Skeletal muscle tissue (tissue), 4 donors: ENCODE data around the gene CCDC91. TPM values are rescaled to one million over a fixed set of nuclear protein-coding genes. Genes with fewer than 3 reads are reported as not detected.

ENCODE experiments used
- H3K27ac ChIP-seq: one replicate; pipeline ENCODE4 v1.7.0; 2013; ENCODE audit warnings: mild to moderate bottlenecking, low read depth, low read length, inconsistent platforms
- H3K27me3 ChIP-seq, 3 donors: one replicate each; pipeline ENCODE4 v1.7.0; 2013; ENCODE audit warnings: low read length in 3 of 3; ENCODE audit not compliant: control insufficient read depth in 3 of 3, insufficient read depth in 3 of 3
- H3K36me3 ChIP-seq, 3 donors: one replicate each; pipeline ENCODE4 v1.7.0; 2013; ENCODE audit warnings: low read length in 3 of 3; ENCODE audit not compliant: control insufficient read depth in 3 of 3, insufficient read depth in 3 of 3
- H3K4me1 ChIP-seq, 3 donors: one replicate each; pipeline ENCODE4 v1.7.0; 2013; ENCODE audit warnings: low read length in 3 of 3, mild to moderate bottlenecking in 3 of 3; ENCODE audit not compliant: control insufficient read depth in 3 of 3, insufficient read depth in 3 of 3
- H3K4me3 ChIP-seq, 3 donors: one replicate each; pipeline ENCODE4 v1.7.0; 2013; ENCODE audit warnings: low read length in 3 of 3
- H3K9ac ChIP-seq, 3 donors: one replicate each; pipeline ENCODE4 v1.7.0; 2013; ENCODE audit warnings: low read length in 3 of 3, mild to moderate bottlenecking in 3 of 3, moderate library complexity in 2 of 3, low read depth in 1 of 3
- H3K9me3 ChIP-seq, 3 donors: one replicate each; pipeline ENCODE4 v1.7.0; 2013; ENCODE audit warnings: low read length in 3 of 3; ENCODE audit not compliant: control insufficient read depth in 3 of 3
- total RNA-seq: library from RNA; depleted of rRNA; stranded (reverse); fragments of >200 nt; gene quantifications from one replicate; pipeline ENCODE4 v1.2.3, GENCODE V29; 2014
- donor health status: Osteomylitis.

The CCDC91 gene
- total RNA-seq, 1 donor from 2014 or later, result 32.9 TPM

DNA sequence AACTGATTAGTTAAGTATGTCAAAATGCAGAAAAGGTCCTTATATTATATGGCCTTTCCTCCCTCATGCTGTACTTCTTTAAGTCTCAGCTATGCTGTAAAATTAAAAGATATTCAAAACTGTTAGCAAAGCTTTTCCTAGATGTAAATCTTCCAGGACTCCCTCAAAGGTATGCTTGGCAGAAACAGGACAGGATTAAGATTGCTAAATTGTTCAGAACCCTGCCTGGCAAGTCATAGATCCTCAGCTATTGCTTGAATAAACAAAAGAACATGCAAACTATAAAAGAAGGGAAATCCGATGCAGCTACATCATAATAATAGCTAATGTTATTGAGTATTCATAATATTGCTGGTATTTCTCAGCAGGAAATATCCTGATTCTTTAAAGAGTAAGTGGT lies 322.6 kb downstream of the CCDC91 start:
- Histone ChIP-seq H3K4me3 (no peak overlapping the region), H3K9me3 (no peaks in the 10 kb centered on the region), H3K36me3 (no peaks in the 10 kb centered on the region), H3K27me3 (no peaks in the 10 kb centered on the region), H3K4me1 (no peaks in the 10 kb centered on the region), H3K27ac (no peak overlapping the region), H3K9ac (no peak overlapping the region)

DNA sequence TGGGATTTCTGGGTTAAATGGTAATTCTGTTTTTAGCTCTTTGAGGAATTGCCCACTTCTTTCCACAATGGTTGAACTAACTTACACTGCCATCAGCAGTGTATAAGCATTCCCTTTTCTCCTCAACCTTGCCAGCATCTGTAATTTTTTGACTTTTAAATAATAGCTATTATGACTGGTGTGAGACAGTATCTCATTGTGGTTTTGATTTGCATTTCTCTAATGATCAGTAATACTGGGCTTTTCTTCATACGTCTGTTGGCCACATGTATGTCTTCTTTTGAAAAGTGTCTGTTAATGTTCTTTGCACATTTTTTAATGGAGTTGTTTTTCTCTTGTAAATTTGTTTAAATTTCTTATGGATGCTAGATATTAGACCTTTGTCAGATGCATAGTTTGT lies 323.7 kb downstream of the CCDC91 start:
- Histone ChIP-seq H3K9ac (no peak overlapping the region), H3K4me1 (no peaks in the 10 kb centered on the region), H3K9me3 (no peaks in the 10 kb centered on the region), H3K36me3 (no peaks in the 10 kb centered on the region), H3K27me3 (no peaks in the 10 kb centered on the region), H3K4me3 (no peak overlapping the region), H3K27ac (no peak overlapping the region)

DNA sequence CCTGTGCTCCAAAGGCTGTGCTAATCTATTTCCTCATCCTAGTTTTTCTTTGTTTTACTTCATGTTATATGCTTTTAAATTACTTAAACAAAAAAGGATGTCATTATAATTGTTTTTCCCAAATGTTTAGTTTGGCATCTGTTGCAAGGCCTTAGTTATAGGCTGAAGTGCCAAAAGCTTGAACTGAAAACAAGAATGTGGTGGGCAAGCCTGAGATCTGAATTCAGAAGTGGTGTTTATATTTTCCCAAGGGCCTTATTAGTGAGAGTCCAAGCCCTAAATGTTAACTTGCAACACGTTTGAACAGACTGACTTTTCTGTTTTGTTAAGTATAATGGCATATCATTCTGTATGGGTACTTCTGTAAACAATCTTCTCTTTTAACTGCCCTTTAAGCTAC lies 326.8 kb downstream of the CCDC91 start:
- no peaks in the 10 kb centered on the region for H3K4me1 ChIP-seq
- no peaks in the 10 kb centered on the region for H3K36me3 ChIP-seq
- H3K27ac ChIP-seq, result no peak overlapping the region
- H3K9me3 ChIP-seq, result no peaks in the 10 kb centered on the region
- H3K9ac ChIP-seq, result no peak overlapping the region
- no peaks in the 10 kb centered on the region for H3K27me3 ChIP-seq
- H3K4me3 ChIP-seq, result no peak overlapping the region

DNA sequence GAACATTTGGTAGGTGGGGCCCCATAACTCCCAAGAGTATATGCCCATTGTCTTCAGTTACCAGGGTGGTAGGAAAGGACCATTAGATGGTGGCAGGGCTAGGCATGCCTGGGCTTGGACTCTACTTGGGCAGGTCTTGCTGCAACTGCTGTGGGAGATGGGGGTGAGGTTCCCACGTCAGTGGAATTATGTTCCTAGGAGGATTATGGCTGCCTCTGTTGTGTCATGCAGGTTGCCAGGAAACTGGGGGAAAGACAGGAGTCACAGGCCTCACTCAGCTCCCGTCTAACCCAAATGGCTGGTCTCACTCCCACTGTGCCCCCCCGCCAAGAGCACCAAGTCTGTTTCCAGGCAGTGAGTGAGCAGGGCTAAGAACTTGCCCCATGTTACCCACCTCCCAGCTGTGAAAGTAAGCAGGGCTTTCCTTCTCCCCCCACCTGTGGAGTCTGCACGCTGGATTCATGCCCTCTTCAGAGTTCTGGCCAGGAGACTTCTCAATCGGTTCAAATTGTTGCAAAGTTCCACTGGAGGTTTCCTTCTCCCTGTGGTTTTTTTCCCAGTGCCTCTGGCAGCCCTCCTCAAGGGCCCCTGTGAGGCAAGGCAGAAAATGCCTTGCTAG lies 337.5 kb downstream of the CCDC91 start:
- Histone ChIP-seq H3K27ac (no peak overlapping the region), H3K4me1 (no peaks in the 10 kb centered on the region), H3K27me3 (no peaks in the 10 kb centered on the region), H3K36me3 (no peaks in the 10 kb centered on the region), H3K9ac (no peak overlapping the region), H3K9me3 (no peaks in the 10 kb centered on the region), H3K4me3 (no peak overlapping the region)

DNA sequence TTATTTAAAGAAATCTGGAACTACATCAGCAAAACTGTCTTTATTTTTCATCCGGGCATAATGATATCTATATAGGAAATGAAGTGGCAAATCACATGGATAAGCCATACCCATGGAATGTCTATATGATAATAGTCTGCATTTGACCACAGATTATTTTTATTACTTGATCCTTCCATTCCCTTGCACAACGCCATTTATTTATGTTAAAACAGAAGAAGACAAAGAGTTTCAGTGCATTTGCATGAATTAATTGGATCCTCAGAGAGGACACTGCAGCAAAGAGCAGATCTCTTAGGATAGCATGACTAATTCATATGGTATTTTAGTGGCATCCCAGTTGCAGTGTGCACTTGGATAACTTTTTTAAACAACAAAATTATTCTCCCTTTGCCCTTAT lies 345.0 kb downstream of the CCDC91 start:
- Histone ChIP-seq H3K9me3 (no peaks in the 10 kb centered on the region), H3K9ac (no peak overlapping the region), H3K36me3 (no peaks in the 10 kb centered on the region), H3K4me1 (no peaks in the 10 kb centered on the region), H3K27me3 (no peaks in the 10 kb centered on the region), H3K4me3 (no peak overlapping the region), H3K27ac (no peak overlapping the region)

DNA sequence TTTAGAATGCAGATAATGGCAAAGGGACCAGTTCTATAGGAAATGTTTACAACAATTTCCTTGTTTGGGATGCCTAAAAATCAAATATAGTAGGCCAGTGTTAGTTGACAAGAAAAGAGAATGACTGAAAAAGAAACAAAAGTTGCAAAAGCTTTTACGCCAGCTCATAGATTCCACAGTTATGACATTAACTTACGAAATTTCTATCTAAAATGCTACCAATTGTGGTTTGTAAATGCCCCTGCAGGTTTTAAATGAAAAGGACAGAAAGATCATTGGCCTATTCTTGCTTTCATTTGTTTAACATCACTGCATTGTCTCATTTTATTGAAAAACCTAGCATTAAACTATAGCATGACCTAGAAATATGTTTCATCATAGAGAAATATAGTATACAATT lies 345.8 kb downstream of the CCDC91 start:
- H3K27ac ChIP-seq, result no peak overlapping the region
- H3K4me1 ChIP-seq, result no peaks in the 10 kb centered on the region
- H3K9me3 ChIP-seq, result no peaks in the 10 kb centered on the region
- H3K36me3 ChIP-seq, result no peaks in the 10 kb centered on the region
- no peak overlapping the region for H3K4me3 ChIP-seq
- no peaks in the 10 kb centered on the region for H3K27me3 ChIP-seq
- H3K9ac ChIP-seq, result no peak overlapping the region

DNA sequence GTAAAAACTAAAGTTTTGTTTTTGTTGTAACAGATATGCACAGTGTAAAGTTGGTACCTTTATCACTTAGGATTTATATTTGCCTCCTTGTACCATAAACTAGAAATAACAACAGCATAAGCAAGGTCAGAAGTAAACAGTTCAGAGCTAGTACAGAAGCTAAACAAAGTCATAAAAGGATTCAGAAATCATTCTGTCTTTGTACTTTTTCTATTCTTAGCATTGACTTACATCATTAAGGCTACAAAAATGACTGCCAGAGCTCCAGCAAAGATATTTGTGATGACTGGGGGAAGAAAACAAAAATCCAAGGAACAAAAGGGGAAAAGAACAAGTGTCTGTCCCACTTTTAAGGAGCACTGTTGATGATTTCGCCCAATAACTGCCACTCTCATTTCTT lies 347.2 kb downstream of the CCDC91 start:
- Histone ChIP-seq H3K4me1 (no peaks in the 10 kb centered on the region), H3K4me3 (no peak overlapping the region), H3K9me3 (no peaks in the 10 kb centered on the region), H3K9ac (no peak overlapping the region), H3K27me3 (no peaks in the 10 kb centered on the region), H3K36me3 (no peaks in the 10 kb centered on the region), H3K27ac (no peak overlapping the region)

DNA sequence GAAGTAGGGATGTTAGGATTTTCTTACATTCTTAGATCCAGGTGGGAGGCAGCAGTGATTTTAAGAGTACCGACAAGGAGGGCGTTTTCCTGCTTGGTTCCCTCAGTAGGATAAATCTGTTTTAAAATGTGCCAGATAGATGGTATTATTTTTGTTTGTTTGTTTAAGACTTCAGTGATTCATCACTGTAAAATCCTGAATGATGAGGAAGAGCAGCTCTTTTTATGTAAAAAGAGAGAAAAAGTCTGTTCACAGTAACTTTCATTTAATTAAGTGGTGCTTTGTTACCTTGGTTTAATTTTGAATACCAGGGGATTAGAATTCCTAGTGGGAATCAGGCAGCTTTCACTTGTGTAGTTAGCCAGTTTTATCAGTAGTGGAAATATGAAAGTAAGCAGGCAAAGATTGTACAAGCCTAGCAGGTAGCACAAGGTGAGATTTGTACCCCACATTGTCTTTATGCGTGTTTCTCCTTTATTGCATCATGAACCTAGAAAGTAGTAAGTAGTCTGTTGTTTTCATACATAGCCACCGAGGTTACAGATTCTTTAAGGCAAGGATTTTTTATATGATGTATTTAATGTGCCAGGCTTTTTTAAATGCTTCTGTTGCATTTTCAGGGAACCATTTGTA lies 349.6 kb downstream of the CCDC91 start:
- H3K4me3 ChIP-seq, result no peak overlapping the region
- H3K27ac ChIP-seq, result no peak overlapping the region
- H3K9ac ChIP-seq, result no peak overlapping the region
- no peaks in the 10 kb centered on the region for H3K36me3 ChIP-seq
- no peaks in the 10 kb centered on the region for H3K27me3 ChIP-seq
- no peaks in the 10 kb centered on the region for H3K4me1 ChIP-seq
- no peaks in the 10 kb centered on the region for H3K9me3 ChIP-seq

DNA sequence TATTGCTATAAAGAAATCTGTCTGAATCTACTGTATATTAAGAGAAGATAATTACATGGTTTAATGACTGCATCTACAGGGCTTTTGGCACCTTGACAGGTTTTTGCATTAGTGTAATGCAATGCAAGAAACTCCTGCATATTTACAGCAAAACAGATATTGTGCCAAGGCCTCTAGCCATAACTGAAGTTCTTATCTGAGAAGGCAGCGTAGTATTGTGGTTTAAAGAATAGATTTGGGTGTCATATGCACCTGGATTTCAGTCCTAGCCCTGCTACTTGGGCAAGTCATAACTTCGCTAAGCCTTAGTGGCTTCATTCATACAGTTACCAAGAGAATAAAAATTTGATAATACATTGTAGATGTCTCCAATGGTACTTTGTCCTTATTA lies 350.1 kb downstream of the CCDC91 start:
- Histone ChIP-seq H3K27me3 (no peaks in the 10 kb centered on the region), H3K27ac (no peak overlapping the region), H3K4me1 (no peaks in the 10 kb centered on the region), H3K9me3 (no peaks in the 10 kb centered on the region), H3K4me3 (no peak overlapping the region), H3K9ac (no peak overlapping the region), H3K36me3 (no peaks in the 10 kb centered on the region)

DNA sequence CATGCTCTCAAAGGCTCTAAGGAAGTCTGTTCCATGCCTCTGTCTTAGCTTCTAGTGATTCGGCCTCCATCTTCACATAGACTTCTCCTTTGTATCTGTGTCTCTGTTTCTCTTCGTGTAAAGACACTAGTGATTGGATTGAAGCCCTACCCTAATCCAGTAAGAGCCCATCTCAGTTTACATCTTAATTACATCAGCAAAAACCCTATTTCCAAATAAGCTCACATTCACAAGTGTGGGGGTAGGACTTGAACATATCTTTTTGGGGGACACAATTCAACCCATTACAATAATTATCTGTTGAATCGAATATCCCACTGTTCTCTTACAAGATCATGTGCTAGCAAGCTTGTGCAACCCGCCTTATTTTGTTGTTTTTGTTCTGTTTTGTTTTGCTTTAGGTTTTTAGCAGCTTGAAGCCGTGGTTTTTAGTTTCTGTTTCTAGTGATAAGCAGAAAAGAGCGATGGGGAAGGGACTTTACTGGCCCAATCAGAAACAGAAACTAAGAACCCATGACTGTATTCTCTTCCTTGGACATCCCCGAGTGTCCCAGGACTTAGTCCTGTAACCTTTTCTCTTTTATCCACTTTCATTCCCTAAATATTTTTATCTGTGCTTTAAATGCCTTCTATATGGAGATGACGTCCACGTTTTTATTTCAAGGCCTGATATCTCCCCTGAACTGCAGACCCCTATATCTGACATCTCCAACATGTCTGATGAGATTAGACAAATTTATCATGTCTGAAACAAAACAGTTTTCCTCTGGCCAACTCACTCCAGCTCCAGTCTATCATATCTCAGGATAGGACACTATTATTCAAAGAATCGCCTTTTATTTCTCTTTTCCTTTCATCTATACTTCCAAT lies 353.0 kb downstream of the CCDC91 start:
- Histone ChIP-seq H3K27ac (no peak overlapping the region), H3K9me3 (no peaks in the 10 kb centered on the region), H3K36me3 (no peaks in the 10 kb centered on the region), H3K27me3 (no peaks in the 10 kb centered on the region), H3K4me1 (no peaks in the 10 kb centered on the region), H3K9ac (no peak overlapping the region), H3K4me3 (no peak overlapping the region)
